Body of pancreas (tissue), 4 donors: ENCODE measurements around the gene GSDME. TPM values are rescaled to one million over a fixed set of nuclear protein-coding genes. Genes with fewer than 3 reads are reported as not detected.

ENCODE experiments used
- ATAC-seq: fragments of 150-250 bp; one replicate; pipeline ENCODE4 v1.9.1; 2016
- DNase-seq, 4 donors: peaks; one replicate each; pipeline ENCODE4 v3.0.0-alpha.2; 2019
- H3K27ac ChIP-seq, 4 donors: fragments of 200-600 bp; sonication (generic); 1 replicate in 3 of 4; 2 replicates in 1 of 4; pipeline versions ENCODE4 v1.5.1 to v1.6.1; 2016 to 2019; ENCODE audit warnings: mild to moderate bottlenecking in 1 of 4, mixed read lengths in 1 of 4, moderate library complexity in 1 of 4
- H3K27me3 ChIP-seq, 2 donors: fragments of 200-600 bp; sonication (generic); one replicate each; pipeline ENCODE4 v1.6.0; 2016; ENCODE audit warnings: mild to moderate bottlenecking in 1 of 2
- H3K36me3 ChIP-seq, 2 donors: fragments of 200-600 bp; sonication (generic); replicated peaks in 1 of 2; 2 replicates each; pipeline ENCODE4 v1.5.1; 2016; ENCODE audit warnings: low read depth in 2 of 2; ENCODE audit not compliant: insufficient read depth in 1 of 2
- H3K4me1 ChIP-seq: fragments of 200-600 bp; sonication (generic); one replicate; pipeline ENCODE4 v1.6.0; 2016
- H3K4me3 ChIP-seq, 2 donors: fragments of 200-600 bp; sonication (generic); 1 replicate in 1 of 2; 2 replicates in 1 of 2; pipeline ENCODE4 v1.5.1; 2016 to 2019
- H3K9me3 ChIP-seq, 3 donors: fragments of 200-600 bp; sonication (generic); 1 replicate in 2 of 3; 2 replicates in 1 of 3; pipeline ENCODE4 v1.5.1; 2016
- POLR2A ChIP-seq, 3 donors: fragments of 450-650 bp; IDR thresholded peaks; one replicate each; pipeline ENCODE4 v1.6.1; 2016; ENCODE audit warnings: antibody characterized with exemption in 3 of 3, mild to moderate bottlenecking in 2 of 3
- WGBS, 2 donors: methylation state at CpG; one replicate each; pipeline ENCODE4 v1.1.5; 2017; 5-methylcytosine and 5-hydroxymethylcytosine counted together
- intact Hi-C: fragments of 100-400 bp; cut with DNase I; formaldehyde crosslinking; loops from one replicate; pipeline ENCODE4 v1.15.1; 2023
- total RNA-seq, 2 donors: library from RNA; depleted of rRNA; stranded (reverse); fragments of >200 nt; gene quantifications; one replicate each; pipeline ENCODE4 v1.1.0, GENCODE V29; 2016
- TF ChIP-seq, protein P1 (sequence below), 7 experiments: fragments of 450-650 bp in 4 of 7; fragments of 200-600 bp in 3 of 7; sonication (generic) in 3 of 7; IDR thresholded peaks; one replicate each; pipeline ENCODE4 v1.5.1; 2016 to 2019; ENCODE audit warnings: antibody characterized with exemption in 7 of 7

GSDME gene
- total RNA-seq, 2 donors from 2014 or later: 3.6 to 5.3 TPM

DNA sequence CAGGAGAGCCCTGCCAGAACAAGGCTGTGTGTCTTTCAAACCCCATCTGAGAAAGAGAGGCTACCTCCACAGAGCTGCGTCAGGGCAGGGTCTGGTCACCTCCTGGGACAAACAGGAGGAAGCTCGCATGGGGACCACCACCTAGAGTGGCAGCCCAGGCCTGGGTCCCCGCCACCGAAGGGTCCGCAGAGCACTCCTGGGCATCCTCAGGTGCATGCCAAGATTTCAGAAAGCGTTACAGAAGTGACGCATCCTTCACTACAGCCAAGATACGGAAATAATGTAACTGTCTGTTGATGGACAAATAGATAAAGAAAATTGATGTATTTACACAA lies 42.6 kb downstream of the GSDME start:
- WGBS, 2 donors: 80 to 81% methylated on average over 8 of the region's 8 CpGs
- H3K27me3 ChIP-seq: no peaks in the 10 kb centered on the region
- TF ChIP-seq POLR2A (IDR thresholded peaks at IDR 0.05): no peak
- TF ChIP-seq, protein P1, sequence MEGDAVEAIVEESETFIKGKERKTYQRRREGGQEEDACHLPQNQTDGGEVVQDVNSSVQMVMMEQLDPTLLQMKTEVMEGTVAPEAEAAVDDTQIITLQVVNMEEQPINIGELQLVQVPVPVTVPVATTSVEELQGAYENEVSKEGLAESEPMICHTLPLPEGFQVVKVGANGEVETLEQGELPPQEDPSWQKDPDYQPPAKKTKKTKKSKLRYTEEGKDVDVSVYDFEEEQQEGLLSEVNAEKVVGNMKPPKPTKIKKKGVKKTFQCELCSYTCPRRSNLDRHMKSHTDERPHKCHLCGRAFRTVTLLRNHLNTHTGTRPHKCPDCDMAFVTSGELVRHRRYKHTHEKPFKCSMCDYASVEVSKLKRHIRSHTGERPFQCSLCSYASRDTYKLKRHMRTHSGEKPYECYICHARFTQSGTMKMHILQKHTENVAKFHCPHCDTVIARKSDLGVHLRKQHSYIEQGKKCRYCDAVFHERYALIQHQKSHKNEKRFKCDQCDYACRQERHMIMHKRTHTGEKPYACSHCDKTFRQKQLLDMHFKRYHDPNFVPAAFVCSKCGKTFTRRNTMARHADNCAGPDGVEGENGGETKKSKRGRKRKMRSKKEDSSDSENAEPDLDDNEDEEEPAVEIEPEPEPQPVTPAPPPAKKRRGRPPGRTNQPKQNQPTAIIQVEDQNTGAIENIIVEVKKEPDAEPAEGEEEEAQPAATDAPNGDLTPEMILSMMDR (IDR thresholded peaks at IDR 0.05): no peak
- no peaks in the 10 kb centered on the region for H3K36me3 ChIP-seq
- ATAC-seq: no peak
- no peak overlapping the region for H3K27ac ChIP-seq
- intact Hi-C loops: no loop called here
- no peaks in the 10 kb centered on the region for H3K9me3 ChIP-seq
- H3K4me3 ChIP-seq: no peak overlapping the region
- no peak for DNase-seq
- H3K4me1 ChIP-seq: no peaks in the 10 kb centered on the region

DNA sequence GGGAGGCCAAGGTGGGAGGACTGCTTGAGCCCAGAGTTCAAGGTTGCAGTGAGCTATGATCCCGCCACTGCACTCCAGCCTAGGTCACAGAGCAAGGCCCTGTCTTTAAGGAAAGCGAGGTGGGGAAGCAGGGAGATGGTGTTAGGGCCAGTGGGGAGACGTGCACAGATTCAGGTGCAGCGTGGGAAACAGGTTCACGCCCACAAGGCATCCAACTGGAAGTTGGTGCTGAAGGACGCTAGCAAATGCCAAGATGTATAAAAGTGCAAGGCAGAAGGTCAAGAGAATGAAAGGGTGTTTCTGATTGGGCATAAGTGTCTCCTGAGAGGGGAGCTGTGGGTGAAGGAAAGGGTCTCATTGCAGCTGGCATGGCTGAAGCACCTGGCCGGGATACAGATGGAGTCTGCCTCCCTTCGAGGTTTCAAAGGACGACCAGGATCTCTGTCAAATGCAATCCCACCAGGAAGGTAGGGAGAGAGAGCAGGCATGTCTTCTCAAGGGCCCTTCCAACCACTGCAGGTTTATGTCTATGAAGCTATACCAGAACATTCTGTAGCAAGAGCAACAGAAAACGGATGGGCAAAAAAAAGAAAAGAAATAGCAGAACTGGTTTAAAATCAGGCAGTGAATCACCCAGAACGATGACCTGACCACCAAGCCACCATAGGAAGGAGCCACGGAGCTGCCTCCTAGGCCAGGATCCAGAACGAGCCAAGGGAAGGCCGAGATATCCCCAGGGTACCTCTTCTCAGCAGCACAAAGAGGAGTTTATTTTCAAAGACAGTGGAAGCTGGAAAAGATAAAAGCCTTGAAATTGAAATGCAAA lies 43.2 kb downstream of the GSDME start:
- H3K4me3 ChIP-seq: no peak overlapping the region

DNA sequence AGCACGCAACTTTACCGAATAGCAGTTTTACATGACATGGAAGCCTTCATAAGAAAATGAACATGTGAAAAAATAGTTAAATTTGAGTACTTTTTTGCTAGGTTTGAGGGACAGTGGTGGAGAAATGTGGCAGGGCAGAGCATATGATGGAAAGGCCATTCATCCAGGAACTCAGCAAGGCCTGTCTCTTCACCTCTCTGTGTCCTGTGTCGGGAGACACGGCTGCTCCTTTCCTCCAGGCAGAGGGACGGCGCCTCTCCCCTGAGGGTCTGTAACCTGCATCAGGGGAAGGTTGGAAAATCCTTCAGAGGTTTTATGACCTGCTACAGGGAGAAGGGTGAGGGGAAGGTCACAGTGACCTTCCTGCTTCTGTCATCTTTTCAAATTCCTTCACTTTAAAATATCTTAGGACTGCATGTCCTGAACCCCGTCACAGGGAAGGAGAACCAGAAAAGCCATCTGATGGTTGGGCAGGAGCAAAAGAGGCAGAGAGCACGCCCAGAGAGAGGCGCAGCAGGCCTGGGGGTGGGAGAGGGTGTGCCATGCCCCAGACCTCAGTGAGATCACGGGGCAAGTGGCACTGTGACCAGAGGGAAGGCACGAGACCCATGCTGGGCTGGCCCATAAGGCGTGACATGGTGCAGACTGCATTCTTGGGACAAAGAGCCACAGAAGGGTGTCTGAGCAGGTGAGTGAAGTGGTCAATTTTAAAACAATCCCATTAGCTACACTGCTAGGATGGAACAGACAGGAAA lies 44.0 kb downstream of the GSDME start:
- H3K27me3 ChIP-seq: no peaks in the 10 kb centered on the region
- H3K27ac ChIP-seq: no peak overlapping the region
- 78 to 85% methylated on average over 12 of the region's 12 CpGs for WGBS, 2 donors
- H3K4me3 ChIP-seq: no peak overlapping the region
- no peak for TF ChIP-seq POLR2A (IDR thresholded peaks at IDR 0.05)
- TF ChIP-seq, protein P1 (IDR thresholded peaks at IDR 0.05): no peak
- no peak for ATAC-seq
- no peaks in the 10 kb centered on the region for H3K9me3 ChIP-seq
- H3K36me3 ChIP-seq: no peaks in the 10 kb centered on the region
- no peaks in the 10 kb centered on the region for H3K4me1 ChIP-seq
- intact Hi-C loops: no loop called here
- no peak for DNase-seq

More for the DNA sequence above, 43.2 kb downstream of the GSDME start:
- no peak overlapping the region for H3K27ac ChIP-seq
- no peaks in the 10 kb centered on the region for H3K36me3 ChIP-seq
- H3K4me1 ChIP-seq: no peaks in the 10 kb centered on the region
- no peaks in the 10 kb centered on the region for H3K27me3 ChIP-seq
- intact Hi-C loops: no loop called here
- ATAC-seq: no peak
- H3K9me3 ChIP-seq: no peaks in the 10 kb centered on the region
- 76 to 79% methylated on average over 14 of the region's 14 CpGs for WGBS, 2 donors
- DNase-seq: no peak
- TF ChIP-seq POLR2A (IDR thresholded peaks at IDR 0.05): no peak
- TF ChIP-seq, protein P1 (IDR thresholded peaks at IDR 0.05): no peak

- Histone ChIP-seq H3K4me1 (no peaks in the 10 kb centered on the region), H3K4me3 (no peak overlapping the region), H3K27me3 (no peaks in the 10 kb centered on the region), H3K9me3 (no peaks in the 10 kb centered on the region), H3K36me3 (no peaks in the 10 kb centered on the region), H3K27ac (no peak overlapping the region)
- TF ChIP-seq, protein P1 (IDR thresholded peaks at IDR 0.05): no peak
- TF ChIP-seq POLR2A (IDR thresholded peaks at IDR 0.05): no peak
- intact Hi-C loops: no loop called here
- WGBS, 2 donors: 90 to 97% methylated on average over 15 of the region's 15 CpGs
- no peak for ATAC-seq
- no peak for DNase-seq
These were observed 47.5 kb downstream of the GSDME start for GRCh38 chr7:24709585-24710360.
